22Rv1 (cell line): ENCODE results near the gene LRRC70.

ENCODE experiments used
- ZFX ChIP-seq: fragments of 450-650 bp; IDR thresholded peaks from 2 replicates; pipeline ENCODE4 v1.6.1; 2017; ENCODE audit warnings: antibody characterized with exemption, borderline replicate concordance
- TF ChIP-seq, protein P1 (sequence below): fragments of 450-650 bp; IDR thresholded peaks from 2 replicates; pipeline ENCODE4 v1.5.1; 2017; ENCODE audit warnings: mild to moderate bottlenecking

DNA sequence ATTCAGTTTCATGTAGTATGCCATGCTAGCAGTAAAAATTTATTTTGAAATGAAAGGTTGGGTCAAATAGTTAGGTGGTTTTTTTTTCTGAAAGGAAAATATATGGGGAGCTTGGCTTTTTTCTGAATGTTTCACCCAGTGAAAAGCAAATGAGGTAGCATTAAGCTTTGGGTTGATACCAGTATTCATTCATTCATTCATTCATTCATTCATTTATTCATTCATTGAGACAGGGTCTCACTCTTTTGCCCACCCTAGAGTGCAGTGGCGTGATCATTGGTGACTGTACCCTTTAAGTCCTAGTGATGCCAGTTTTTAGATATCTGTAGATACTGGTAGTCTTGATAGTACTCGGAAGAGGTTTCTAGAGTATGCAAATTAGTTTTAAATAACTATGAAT lies 42.4 kb upstream of the LRRC70 start:
- TF ChIP-seq, protein P1, sequence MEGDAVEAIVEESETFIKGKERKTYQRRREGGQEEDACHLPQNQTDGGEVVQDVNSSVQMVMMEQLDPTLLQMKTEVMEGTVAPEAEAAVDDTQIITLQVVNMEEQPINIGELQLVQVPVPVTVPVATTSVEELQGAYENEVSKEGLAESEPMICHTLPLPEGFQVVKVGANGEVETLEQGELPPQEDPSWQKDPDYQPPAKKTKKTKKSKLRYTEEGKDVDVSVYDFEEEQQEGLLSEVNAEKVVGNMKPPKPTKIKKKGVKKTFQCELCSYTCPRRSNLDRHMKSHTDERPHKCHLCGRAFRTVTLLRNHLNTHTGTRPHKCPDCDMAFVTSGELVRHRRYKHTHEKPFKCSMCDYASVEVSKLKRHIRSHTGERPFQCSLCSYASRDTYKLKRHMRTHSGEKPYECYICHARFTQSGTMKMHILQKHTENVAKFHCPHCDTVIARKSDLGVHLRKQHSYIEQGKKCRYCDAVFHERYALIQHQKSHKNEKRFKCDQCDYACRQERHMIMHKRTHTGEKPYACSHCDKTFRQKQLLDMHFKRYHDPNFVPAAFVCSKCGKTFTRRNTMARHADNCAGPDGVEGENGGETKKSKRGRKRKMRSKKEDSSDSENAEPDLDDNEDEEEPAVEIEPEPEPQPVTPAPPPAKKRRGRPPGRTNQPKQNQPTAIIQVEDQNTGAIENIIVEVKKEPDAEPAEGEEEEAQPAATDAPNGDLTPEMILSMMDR: no peak
- TF ChIP-seq ZFX: no peak
